ENCODE results near the gene PPP6R2. TPM values are rescaled to one million over a fixed set of nuclear protein-coding genes. Genes with fewer than 3 reads are reported as not detected.

The PPP6R2 gene
- total RNA-seq, 1 donor from 2014 or later, result 44.3 TPM

DNA sequence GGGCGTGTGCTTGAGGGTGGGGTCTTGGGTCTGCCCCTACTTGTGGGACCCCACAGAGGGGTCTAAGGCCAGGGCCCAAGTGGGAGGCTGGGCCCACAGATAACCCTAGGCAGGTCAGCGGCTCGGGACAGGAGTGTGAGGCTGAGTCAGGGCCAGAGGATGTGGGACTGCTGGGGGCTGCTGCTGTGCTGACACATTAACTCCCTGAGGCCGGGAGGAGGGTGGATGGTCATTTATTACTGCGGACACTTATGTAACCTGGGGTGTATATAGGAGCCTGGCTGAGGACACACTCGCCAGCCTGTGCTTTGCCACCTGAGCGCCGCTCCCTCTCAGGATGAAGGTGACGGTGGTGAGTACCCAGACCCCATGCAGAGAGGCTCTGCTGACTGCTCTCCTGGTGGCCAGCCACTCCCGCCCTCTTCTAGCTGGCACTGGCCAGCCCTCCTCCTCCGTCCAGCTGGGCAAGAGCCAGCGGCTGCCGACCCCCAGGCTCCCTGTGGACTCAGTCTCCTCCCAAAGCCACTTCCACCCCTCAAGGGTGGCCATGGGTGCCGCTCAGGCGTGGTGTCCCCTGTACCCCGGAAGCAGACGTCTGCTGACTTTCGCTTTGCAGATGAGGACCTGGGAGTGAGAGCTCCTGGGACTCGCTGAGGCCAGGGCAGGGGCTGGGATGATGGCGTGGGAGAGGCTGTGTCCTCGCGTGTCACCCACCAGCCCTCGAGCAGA is 143.6 kb downstream of the PPP6R2 start, which contains the start of gene MIOX:
MIOX (plus strand) TSS at position 299 of the 729 bp plus-strand sequence; CDS start at position 338, 39 bp downstream.
- DNase-seq, result no peak
- ATAC-seq, result no peak
- intact Hi-C loops (cut with micrococcal nuclease), result no loop called here

DNA sequence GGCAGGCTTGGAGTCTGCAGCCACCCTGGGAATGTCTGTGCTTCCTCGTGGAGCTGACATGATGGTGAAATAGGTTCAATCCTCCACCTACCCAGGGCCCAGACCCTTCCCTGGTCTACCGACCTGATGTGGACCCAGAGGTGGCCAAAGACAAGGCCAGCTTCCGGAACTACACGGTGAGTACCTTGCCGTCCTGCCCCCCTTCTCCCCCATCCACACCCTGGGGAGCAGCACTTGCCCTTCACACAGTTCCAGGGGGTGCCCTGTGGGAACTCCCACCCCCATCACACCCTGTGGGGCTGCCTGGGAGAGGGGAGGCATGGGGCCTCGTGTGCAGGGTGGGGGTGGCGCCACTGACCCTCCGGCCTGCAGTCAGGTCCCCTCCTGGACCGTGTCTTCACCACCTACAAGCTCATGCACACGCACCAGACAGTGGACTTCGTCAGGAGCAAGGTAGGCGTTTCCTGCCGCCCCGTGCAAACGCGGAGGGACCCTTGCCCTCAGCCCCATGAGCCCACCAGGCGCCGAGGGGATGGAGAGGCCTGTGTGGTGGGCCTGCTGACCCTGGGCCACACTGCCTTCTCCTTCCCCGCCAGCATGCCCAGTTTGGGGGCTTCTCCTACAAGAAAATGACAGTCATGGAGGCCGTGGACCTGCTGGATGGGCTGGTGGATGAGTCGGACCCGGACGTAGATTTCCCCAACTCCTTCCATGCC is 144.3 kb downstream of the PPP6R2 start:
- DNase-seq (no peak), ATAC-seq (no peak)
- intact Hi-C loops (cut with micrococcal nuclease), result no loop called here

DNA sequence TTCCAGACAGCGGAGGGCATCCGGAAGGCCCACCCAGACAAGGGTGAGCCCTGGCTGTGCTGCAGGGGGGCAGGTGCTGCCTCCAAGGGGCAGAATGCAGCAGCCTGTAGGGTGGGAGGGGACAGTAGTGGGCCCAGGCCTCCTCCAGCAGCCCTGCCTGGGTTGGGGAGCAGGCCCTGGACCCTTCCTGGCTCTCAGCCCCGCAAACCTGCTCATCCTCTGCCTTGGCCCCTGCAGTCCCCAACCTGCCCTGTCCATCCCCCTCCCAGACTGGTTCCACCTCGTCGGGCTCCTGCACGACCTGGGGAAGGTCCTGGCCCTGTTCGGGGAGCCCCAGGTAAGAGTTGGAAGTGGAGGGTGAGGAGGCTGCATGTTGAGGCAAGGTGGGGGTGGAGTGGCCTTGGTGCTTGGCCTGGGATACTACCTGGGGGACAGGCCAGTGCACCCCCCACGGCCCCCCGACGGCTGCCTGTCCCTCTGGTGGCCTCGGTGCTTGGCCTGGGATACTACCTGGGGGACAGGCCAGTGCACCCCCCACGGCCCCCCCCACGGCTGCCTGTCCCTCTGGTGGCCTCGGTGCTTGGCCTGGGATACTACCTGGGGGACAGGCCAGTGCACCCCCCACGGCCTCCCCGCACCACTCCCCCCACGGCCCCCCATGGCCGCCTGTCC is 145.0 kb downstream of the PPP6R2 start:
- intact Hi-C loops (cut with micrococcal nuclease), result no loop called here
- no peak for DNase-seq

DNA sequence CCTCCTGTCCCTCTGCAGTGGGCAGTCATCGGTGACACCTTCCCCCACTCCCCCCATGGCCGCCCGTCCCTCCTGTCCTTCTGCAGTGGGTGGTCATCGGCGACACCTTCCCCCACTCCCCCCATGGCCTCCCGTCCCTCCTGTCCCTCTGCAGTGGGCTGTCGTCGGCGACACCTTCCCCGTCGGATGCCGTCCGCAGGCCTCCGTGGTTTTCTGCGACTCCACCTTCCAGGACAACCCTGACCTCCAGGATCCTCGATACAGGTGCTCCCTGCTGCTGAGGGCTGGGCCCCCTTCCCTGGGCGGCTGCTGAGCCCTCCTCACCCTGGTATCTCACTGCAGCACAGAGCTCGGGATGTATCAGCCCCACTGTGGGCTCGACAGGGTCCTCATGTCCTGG is 145.8 kb downstream of the PPP6R2 start:
- intact Hi-C loops (cut with micrococcal nuclease), result no loop called here
- no peak for DNase-seq
- no peak for ATAC-seq

More for the DNA sequence above, 145.0 kb downstream of the PPP6R2 start:
- no peak for ATAC-seq

DNA sequence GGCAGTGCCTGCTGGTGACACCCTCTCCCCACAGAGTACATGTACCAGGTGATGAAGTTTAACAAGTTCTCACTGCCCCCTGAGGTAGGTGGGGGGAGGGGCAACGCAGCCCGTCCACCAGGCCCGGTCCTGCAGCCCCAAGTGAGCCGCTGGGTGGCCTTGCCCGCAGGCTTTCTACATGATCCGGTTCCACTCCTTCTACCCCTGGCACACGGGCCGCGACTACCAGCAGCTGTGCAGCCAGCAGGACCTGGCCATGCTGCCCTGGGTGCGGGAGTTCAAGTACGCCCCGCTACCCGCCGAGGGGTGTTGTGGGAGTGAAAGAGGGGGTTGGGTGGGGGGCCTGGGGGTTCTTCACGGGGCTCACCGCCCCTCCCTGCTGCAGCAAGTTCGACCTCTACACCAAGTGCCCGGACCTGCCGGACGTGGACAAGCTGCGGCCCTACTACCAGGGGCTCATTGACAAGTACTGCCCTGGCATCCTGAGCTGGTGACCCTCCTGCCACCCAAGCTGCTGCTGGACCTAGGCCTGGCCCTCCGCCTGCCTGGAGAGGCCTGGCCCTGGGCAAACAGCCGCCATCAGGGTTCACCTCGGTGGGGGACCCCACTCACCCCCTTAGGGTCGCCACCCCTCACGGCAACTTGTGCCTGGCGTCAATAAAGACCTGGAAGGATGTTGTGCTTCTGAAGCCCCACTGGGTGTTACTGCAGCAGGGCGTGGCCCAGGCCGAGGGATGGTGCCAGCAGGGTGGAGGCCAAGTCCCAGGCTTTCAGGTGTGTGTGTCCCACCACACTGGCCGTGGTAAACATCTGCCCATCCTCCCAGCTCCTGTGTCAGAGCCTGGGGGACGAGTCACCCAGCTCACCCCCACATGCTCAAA is 146.5 kb downstream of the PPP6R2 start:
- DNase-seq (no peak), ATAC-seq (no peak)
- intact Hi-C loops (cut with micrococcal nuclease), result no loop called here

DNA sequence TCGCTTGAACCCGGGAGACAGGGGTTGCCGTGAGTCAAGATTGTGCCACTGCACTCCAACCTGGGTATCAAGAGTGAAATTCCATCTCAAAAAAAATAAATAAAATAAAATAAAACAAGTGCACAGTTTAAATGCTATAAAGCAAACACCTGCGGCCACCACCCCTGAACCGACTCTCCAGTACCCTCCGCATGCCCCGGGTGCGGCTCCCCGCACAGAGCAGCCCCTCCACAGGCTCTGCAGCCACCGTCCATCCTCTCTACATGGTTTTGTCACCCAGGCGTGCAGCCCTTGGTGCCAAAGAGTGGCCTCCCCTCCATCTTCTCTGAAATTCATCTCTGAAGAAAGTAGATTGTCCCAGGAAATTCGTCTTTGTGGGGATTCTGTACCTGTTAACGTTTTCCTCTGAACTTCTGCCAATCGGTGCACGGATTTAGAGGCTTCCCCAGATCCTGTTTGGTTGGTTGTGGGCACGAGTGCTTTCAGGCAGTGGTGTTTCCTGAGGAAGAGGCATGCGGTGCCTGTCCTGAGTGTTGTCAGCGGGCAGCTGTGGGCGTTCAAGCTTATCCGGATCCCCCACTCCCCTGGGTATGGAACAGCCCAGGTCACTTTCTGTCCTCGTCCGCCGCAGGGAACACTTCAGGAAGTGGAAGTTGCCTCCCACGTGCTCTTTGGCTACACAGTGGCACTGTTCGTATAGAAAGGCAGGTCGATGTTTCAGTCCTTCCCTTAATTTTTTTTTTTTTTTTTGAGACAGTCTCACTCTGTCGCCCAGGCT is 147.6 kb downstream of the PPP6R2 start:
- no peak for DNase-seq
- no peak for ATAC-seq
- intact Hi-C loops (cut with micrococcal nuclease), result no loop called here

Other genes with a start within 250 kb of the PPP6R2 start
- gene PANX2, start 172.6 kb upstream of the PPP6R2 start, total RNA-seq, result 0.40 TPM
- 23.8 TPM for gene TRABD, start 157.4 kb upstream of the PPP6R2 start, total RNA-seq
- gene SELENOO, start 142.3 kb upstream of the PPP6R2 start, total RNA-seq, result 14.5 TPM
- gene TUBGCP6, start 98.3 kb upstream of the PPP6R2 start, total RNA-seq, result 18.4 TPM
- 12.7 TPM for gene HDAC10, start 92.1 kb upstream of the PPP6R2 start, total RNA-seq
- gene MAPK12, start 81.6 kb upstream of the PPP6R2 start, total RNA-seq, result 15.8 TPM
- 9.1 TPM for gene MAPK11, start 72.9 kb upstream of the PPP6R2 start, total RNA-seq
- 81.7 TPM for gene PLXNB2, start 35.7 kb upstream of the PPP6R2 start, total RNA-seq
- gene DENND6B, start 16.3 kb upstream of the PPP6R2 start, total RNA-seq, result 1.4 TPM
- gene SBF1, start 131.7 kb downstream of the PPP6R2 start, total RNA-seq, result 55.5 TPM
- not detected for gene ADM2, start 138.2 kb downstream of the PPP6R2 start, total RNA-seq
- gene MIOX, start 143.5 kb downstream of the PPP6R2 start, total RNA-seq, result not detected
- 27.6 TPM for gene LMF2, start 164.4 kb downstream of the PPP6R2 start, total RNA-seq
- gene NCAPH2, start 164.9 kb downstream of the PPP6R2 start, total RNA-seq, result 30.6 TPM
- gene SCO2, start 182.3 kb downstream of the PPP6R2 start, total RNA-seq, result 1.3 TPM
- gene TYMP, start 186.7 kb downstream of the PPP6R2 start, total RNA-seq, result 12.7 TPM
- gene KLHDC7B, start 202.6 kb downstream of the PPP6R2 start, total RNA-seq, result not detected
- gene SYCE3, start 219.6 kb downstream of the PPP6R2 start, total RNA-seq, result not detected
- gene CPT1B, start 235.1 kb downstream of the PPP6R2 start, total RNA-seq, result 458 TPM
- 42.7 TPM for gene CHKB, start 239.5 kb downstream of the PPP6R2 start, total RNA-seq